H1 (cell line): Measurements from ENCODE around the gene TSKS. TPM values are rescaled to one million over a fixed set of nuclear protein-coding genes. Genes with fewer than 3 reads are reported as not detected.

Experiments
- ASH2L ChIP-seq: fragments of 200-600, 300-600 bp; sonication (generic); IDR thresholded peaks from one replicate; pipeline ENCODE4 v1.7.1; 2017; ENCODE audit warnings: low read length
- ATF3 ChIP-seq: IDR thresholded peaks from 2 replicates; pipeline ENCODE4 v1.6.1; 2011; ENCODE audit warnings: low read depth, mild to moderate bottlenecking, low read length; ENCODE audit not compliant: insufficient read depth
- BACH1 ChIP-seq: IDR thresholded peaks from 2 replicates; pipeline ENCODE4 v1.6.1; 2012; ENCODE audit warnings: low read length, improper control_type of control experiment
- BCL11A ChIP-seq, 2 experiments: IDR thresholded peaks; one replicate each; pipeline ENCODE4 v1.6.1; 2011; ENCODE audit warnings: low read depth in 2 of 2, low read length in 2 of 2, mild to moderate bottlenecking in 2 of 2
- CEBPB ChIP-seq: IDR thresholded peaks from 2 replicates; pipeline ENCODE4 v1.6.1; 2012; ENCODE audit warnings: low read depth, low read length
- CHD1 ChIP-seq: IDR thresholded peaks from 2 replicates; pipeline ENCODE4 v1.6.1; 2012; ENCODE audit warnings: low read depth, low read length, improper control_type of control experiment
- CTBP2 ChIP-seq: IDR thresholded peaks from 2 replicates; pipeline ENCODE4 v1.7.0; 2011; ENCODE audit warnings: borderline replicate concordance, mild to moderate bottlenecking, moderate library complexity, mixed read lengths, low read length; ENCODE audit not compliant: insufficient read depth, insufficient read length
- EP300 ChIP-seq, 2 experiments: IDR thresholded peaks; 1 replicate in 1 of 2; 2 replicates in 1 of 2; pipeline ENCODE4 v1.6.1; 2011 to 2012; ENCODE audit warnings: low read depth in 2 of 2, low read length in 2 of 2, mild to moderate bottlenecking in 2 of 2, borderline replicate concordance in 1 of 2, inconsistent platforms in 1 of 2, moderate library complexity in 1 of 2
- EZH2 ChIP-seq: fragments of 200-600 bp; sonication (generic); IDR thresholded peaks from 2 replicates; pipeline ENCODE4 v1.7.1; 2012; ENCODE audit warnings: low read depth, mild to moderate bottlenecking, moderate library complexity, low read length, inconsistent platforms; ENCODE audit not compliant: severe bottlenecking
- GABPA ChIP-seq: IDR thresholded peaks from 2 replicates; pipeline ENCODE4 v1.6.1; 2011; ENCODE audit warnings: mild to moderate bottlenecking, low read length, moderate library complexity, borderline replicate concordance; ENCODE audit not compliant: insufficient read depth
- GTF2F1 ChIP-seq: IDR thresholded peaks from 2 replicates; pipeline ENCODE4 v1.6.1; 2012; ENCODE audit warnings: low read depth, low read length, improper control_type of control experiment, borderline replicate concordance
- HDAC2 ChIP-seq, 2 experiments: fragments of 300-600 bp in 1 of 2; sonication (generic) in 1 of 2; IDR thresholded peaks; 2 replicates each; pipeline ENCODE4 v1.6.1; 2011 to 2012; ENCODE audit warnings: low read depth in 2 of 2, low read length in 2 of 2, mild to moderate bottlenecking in 2 of 2, moderate library complexity in 2 of 2, borderline replicate concordance in 1 of 2, inconsistent platforms in 1 of 2
- JUN ChIP-seq: IDR thresholded peaks from 2 replicates; pipeline ENCODE4 v1.6.1; 2011; ENCODE audit warnings: low read depth, mild to moderate bottlenecking, improper control_type of control experiment, low read length
- JUND ChIP-seq: IDR thresholded peaks from 2 replicates; pipeline ENCODE4 v1.6.1; 2011; ENCODE audit warnings: mild to moderate bottlenecking, improper control_type of control experiment, low read length
- KDM4A ChIP-seq: IDR thresholded peaks from one replicate; pipeline ENCODE4 v1.7.1; 2012; ENCODE audit warnings: low read depth, mild to moderate bottlenecking, moderate library complexity, low read length, inconsistent platforms; ENCODE audit not compliant: severe bottlenecking
- MAX ChIP-seq: IDR thresholded peaks from 2 replicates; pipeline ENCODE4 v1.6.1; 2012; ENCODE audit warnings: inconsistent platforms
- NANOG ChIP-seq: IDR thresholded peaks from 2 replicates; pipeline ENCODE4 v1.6.1; 2011; ENCODE audit warnings: low read length, low read depth, mild to moderate bottlenecking, inconsistent platforms; ENCODE audit not compliant: insufficient read depth, poor library complexity, severe bottlenecking
- RAD21 ChIP-seq, 2 experiments: IDR thresholded peaks in 1 of 2; conservative IDR thresholded peaks in 1 of 2; 2 replicates each; pipeline ENCODE4 v1.6.1; 2011; ENCODE audit warnings: low read depth in 2 of 2, low read length in 2 of 2, improper control_type of control experiment in 1 of 2, inconsistent platforms in 1 of 2, mild to moderate bottlenecking in 1 of 2, moderate library complexity in 1 of 2
- RBBP5 ChIP-seq: IDR thresholded peaks from 2 replicates; pipeline ENCODE4 v1.7.1; 2012; ENCODE audit warnings: low read depth, mild to moderate bottlenecking, inconsistent platforms, low read length, moderate library complexity, borderline replicate concordance
- RFX5 ChIP-seq: IDR thresholded peaks from 2 replicates; pipeline ENCODE4 v1.6.1; 2011; ENCODE audit warnings: low read depth, low read length, improper control_type of control experiment, borderline replicate concordance
- SP4 ChIP-seq: IDR thresholded peaks from 2 replicates; pipeline ENCODE4 v1.6.1; 2012; ENCODE audit warnings: low read length, inconsistent platforms
- TAF7 ChIP-seq: optimal IDR thresholded peaks from 2 replicates; pipeline ENCODE3; 2011; ENCODE audit warnings: low read depth, mild to moderate bottlenecking, inconsistent platforms, low read length, moderate library complexity, borderline replicate concordance
- polyA plus RNA-seq, 7 experiments: library from polyadenylated mRNA; depleted of rRNA in 3 of 7; stranded (reverse) in 5 of 7; unstranded in 2 of 7; fragments of >200 nt in 5 of 7; fragments of 200-250 nt in 2 of 7; gene quantifications; 1 replicate in 5 of 7; 2 replicates in 1 of 7; 4 replicates in 1 of 7; pipeline versions ENCODE4 v1.2.1 to v1.2.3, GENCODE V29; 2011 to 2013; ENCODE audit warnings: missing spikeins in 2 of 7, mixed read lengths in 2 of 7
- total RNA-seq: library from RNA; stranded (reverse); fragmentation: NEBNext Ultra II Directional; extraction: Animal tissue kit (Norgen Biotek cat#: 25700); gene quantifications from 2 replicates; pipeline ENCODE4 v1.2.1, GENCODE V29; 2021

The TSKS gene
- total and polyA plus RNA-seq, 2 of the 8 experiments (the other 6 are each of a cell fraction or from before 2014, with no cell fraction given), result 0.21 TPM; not detected in 1

DNA sequence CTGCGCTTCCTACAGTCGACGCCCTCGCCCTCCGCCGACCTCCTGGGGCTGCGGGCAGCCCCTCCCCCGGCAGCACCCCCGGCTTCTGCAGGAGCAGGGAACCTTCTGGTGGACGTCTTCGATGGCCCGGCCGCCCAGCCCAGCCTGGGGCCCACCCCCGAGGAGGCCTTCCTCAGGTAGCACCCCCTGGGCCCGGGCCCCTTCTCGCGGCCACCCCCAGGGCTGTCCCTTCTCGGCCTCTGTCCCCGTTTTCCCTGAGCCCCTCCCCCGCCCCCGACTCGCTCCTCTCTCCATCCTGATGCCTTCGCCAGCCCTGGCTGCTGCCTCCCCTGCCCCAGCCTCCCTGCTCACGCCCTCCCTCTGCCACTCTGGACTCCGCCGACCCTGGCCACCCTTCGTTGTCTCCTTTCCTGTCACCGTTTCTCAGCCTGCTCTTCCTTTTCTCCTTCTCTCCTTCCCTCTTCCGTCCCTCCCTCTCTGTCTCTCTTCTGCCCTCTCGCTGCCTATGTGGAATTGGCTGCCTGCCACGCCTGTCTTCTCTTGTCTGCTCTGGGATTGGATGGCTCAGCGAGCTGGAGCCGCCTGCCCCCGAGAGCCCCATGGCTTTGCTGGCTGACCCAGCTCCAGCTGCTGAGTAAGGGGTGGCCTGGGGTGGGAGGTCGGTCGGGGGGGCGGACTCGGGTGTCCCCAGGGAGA lies 39.0 kb upstream of the TSKS start (continued):
- TF ChIP-seq KDM4A, result no peak
- TF ChIP-seq NANOG, result no peak
- no peak for TF ChIP-seq JUN
- TF ChIP-seq RFX5, result no peak
- no peak for TF ChIP-seq CTBP2
- TF ChIP-seq JUND, result no peak
- no peak for TF ChIP-seq GABPA
- TF ChIP-seq TAF7, result no peak
- TF ChIP-seq BCL11A (IDR thresholded peaks at IDR 0.05; ENCODE audit: low read depth in 2 of 2, low read length in 2 of 2), result no peak
- TF ChIP-seq EP300 (IDR thresholded peaks at IDR 0.05; ENCODE audit: borderline replicate concordance in 1 of 2, low read depth in 2 of 2, low read length in 2 of 2), result no peak
- no peak for TF ChIP-seq CHD1
- TF ChIP-seq RAD21 (IDR thresholded peaks at IDR 0.05 in 1 of 2, conservative IDR thresholded peaks at IDR 0.05 in 1 of 2; ENCODE audit: low read depth in 2 of 2, low read length in 2 of 2), result 0 out of 4 replicates have a peak, but pooled peaks of 1 of the 2 experiments have one; percentile 5
- TF ChIP-seq RBBP5, result no peak
- peak; percentile 14 for TF ChIP-seq ASH2L
- TF ChIP-seq SP4, result no peak
- no peak for TF ChIP-seq EZH2
- TF ChIP-seq HDAC2 (IDR thresholded peaks at IDR 0.05; ENCODE audit: borderline replicate concordance in 1 of 2, low read depth in 2 of 2, low read length in 2 of 2), result no peak
- TF ChIP-seq ATF3, result no peak
- TF ChIP-seq GTF2F1, result no peak
- 0 out of 2 replicates have a peak, but pooled peaks have one; percentile 6 for TF ChIP-seq MAX
- TF ChIP-seq BACH1, result no peak
- no peak for TF ChIP-seq CEBPB
